Measurements from ENCODE around the gene PCDHB9. TPM values are rescaled to one million over a fixed set of nuclear protein-coding genes. Genes with fewer than 3 reads are reported as not detected.
"Not testable (repeated sequence)": the region's sequence is repeated elsewhere in the genome, so short reads cannot be mapped to it uniquely, and the experiment has no call there.

The PCDHB9 gene
- total RNA-seq, 1 experiment from 2014 or later: 5.6 TPM

DNA sequence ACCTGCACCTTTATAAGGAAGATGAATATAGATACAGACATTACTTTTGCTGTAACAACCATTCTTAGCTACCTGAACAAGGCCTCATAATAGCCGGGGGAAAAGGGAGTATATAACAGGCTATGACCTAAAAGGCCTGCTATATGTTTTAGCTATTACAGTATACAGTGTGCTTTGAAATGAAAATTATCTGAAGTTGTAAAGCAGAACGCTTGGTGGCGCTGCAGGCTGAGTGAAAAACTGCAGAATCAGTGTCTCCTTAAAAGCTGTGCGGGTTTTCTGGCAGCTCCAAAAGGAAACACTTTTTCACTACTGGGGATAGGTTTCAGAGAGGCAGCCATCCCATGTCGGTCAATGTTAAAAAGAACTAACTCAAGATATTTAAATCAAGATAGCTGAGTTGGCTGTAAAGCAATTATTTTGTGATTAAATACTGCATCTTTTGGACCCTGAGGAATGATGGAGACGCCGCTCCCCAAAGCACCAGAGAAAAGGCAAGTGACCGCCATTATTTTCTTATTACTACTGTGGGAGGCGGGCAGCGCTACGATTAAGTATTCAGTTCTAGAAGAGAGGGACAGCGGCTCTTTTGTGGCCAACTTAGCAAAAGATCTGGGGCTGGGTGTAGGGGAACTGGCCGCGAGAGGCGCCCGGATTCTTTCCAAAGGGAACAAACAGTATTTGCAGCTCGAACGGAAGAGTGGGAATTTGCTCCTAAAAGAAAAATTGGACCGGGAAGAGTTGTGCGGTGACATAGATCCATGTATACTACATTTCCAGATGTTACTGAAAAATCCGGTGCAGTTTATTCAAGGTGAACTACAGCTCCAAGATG lies 31.2 kb upstream of the PCDHB9 start:
- Histone ChIP-seq H3K4me1 (ENCODE audit: insufficient read depth, low read length, poor library complexity, severe bottlenecking) (no peaks in the 10 kb centered on the region), H3K9me3 (ENCODE audit: low read depth, low read length, poor library complexity, severe bottlenecking) (no peaks in the 10 kb centered on the region), H3K27me3 (replicated peaks; ENCODE audit: insufficient read depth, low read depth, low read length, poor library complexity) (no peaks in the 10 kb centered on the region), H3K36me3 (ENCODE audit: insufficient read depth, low read length, poor library complexity, severe bottlenecking) (no peaks in the 10 kb centered on the region), H3K4me3 (ENCODE audit: low read depth, low read length, poor library complexity, severe bottlenecking) (no peak overlapping the region), H3K27ac (ENCODE audit: low read depth, low read length, poor library complexity, severe bottlenecking) (no peak overlapping the region)
- CTCF ChIA-PET: interaction anchor here (1.0 to 1.3 kb wide), 3 partner anchors 27 to 408 kb away, joined by 3 to 8 read pairs (median 3); partner anchors contain the start of genes PCDHB16 and PCDHB2
- peak; percentile 65 for DNase-seq (ENCODE audit: low spot score)
- intact Hi-C loops (cut with micrococcal nuclease; ENCODE audit: unreplicated experiment): no loop called here
- no TSS peak for BruUV-seq (replicated peaks)
- POLR2A ChIA-PET (ENCODE audit: low non-redundant PET): no interaction called here
- TF ChIP-seq, protein P1, sequence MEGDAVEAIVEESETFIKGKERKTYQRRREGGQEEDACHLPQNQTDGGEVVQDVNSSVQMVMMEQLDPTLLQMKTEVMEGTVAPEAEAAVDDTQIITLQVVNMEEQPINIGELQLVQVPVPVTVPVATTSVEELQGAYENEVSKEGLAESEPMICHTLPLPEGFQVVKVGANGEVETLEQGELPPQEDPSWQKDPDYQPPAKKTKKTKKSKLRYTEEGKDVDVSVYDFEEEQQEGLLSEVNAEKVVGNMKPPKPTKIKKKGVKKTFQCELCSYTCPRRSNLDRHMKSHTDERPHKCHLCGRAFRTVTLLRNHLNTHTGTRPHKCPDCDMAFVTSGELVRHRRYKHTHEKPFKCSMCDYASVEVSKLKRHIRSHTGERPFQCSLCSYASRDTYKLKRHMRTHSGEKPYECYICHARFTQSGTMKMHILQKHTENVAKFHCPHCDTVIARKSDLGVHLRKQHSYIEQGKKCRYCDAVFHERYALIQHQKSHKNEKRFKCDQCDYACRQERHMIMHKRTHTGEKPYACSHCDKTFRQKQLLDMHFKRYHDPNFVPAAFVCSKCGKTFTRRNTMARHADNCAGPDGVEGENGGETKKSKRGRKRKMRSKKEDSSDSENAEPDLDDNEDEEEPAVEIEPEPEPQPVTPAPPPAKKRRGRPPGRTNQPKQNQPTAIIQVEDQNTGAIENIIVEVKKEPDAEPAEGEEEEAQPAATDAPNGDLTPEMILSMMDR (conservative IDR thresholded peaks at IDR 0.05; ENCODE audit: low read depth, low read length): peak; percentile 72
- TF ChIP-seq EZH2 (IDR thresholded peaks at IDR 0.05; ENCODE audit: borderline replicate concordance, low read depth, low read length, poor library complexity, severe bottlenecking): no peak

DNA sequence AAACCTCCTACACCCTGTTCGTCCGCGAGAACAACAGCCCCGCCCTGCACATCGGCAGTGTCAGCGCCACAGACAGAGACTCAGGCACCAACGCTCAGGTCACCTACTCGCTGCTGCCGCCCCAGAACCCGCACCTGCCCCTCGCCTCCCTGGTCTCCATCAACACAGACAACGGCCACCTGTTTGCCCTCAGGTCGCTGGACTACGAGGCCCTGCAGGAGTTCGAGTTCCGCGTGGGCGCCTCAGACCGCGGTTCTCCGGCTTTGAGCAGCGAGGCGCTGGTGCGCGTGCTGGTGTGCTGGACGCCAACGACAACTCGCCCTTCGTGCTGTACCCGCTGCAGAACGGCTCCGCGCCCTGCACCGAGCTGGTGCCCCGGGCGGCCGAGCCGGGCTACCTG lies 29.6 kb upstream of the PCDHB9 start:
- H3K36me3 ChIP-seq (ENCODE audit: insufficient read depth, low read length, poor library complexity, severe bottlenecking); intact Hi-C loops (cut with micrococcal nuclease; ENCODE audit: unreplicated experiment); POLR2A ChIA-PET (ENCODE audit: low non-redundant PET); H3K4me3 ChIP-seq (ENCODE audit: low read depth, low read length, poor library complexity, severe bottlenecking); H3K27ac ChIP-seq (ENCODE audit: low read depth, low read length, poor library complexity, severe bottlenecking); DNase-seq (ENCODE audit: low spot score); H3K9me3 ChIP-seq (ENCODE audit: low read depth, low read length, poor library complexity, severe bottlenecking); CTCF ChIA-PET; BruUV-seq (replicated peaks); H3K27me3 ChIP-seq (replicated peaks; ENCODE audit: insufficient read depth, low read depth, low read length, poor library complexity); H3K4me1 ChIP-seq (ENCODE audit: insufficient read depth, low read length, poor library complexity, severe bottlenecking): not testable (repeated sequence)

DNA sequence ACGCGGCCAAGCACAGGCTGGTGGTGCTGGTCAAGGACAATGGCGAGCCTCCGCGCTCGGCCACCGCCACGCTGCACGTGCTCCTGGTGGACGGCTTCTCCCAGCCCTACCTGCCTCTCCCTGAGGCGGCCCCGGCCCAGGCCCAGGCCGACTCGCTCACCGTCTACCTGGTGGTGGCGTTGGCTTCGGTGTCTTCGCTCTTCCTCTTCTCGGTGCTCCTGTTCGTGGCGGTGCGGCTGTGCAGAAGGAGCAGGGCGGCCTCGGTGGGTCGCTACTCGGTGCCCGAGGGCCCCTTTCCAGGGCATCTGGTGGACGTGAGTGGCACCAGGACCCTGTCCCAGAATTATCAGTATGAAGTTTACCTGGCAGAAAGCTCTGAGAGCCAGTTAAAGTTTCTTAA lies 29.1 kb upstream of the PCDHB9 start:
- H3K27ac ChIP-seq (ENCODE audit: low read depth, low read length, poor library complexity, severe bottlenecking); intact Hi-C loops (cut with micrococcal nuclease; ENCODE audit: unreplicated experiment); H3K4me3 ChIP-seq (ENCODE audit: low read depth, low read length, poor library complexity, severe bottlenecking); H3K4me1 ChIP-seq (ENCODE audit: insufficient read depth, low read length, poor library complexity, severe bottlenecking); BruUV-seq (replicated peaks); CTCF ChIA-PET; POLR2A ChIA-PET (ENCODE audit: low non-redundant PET); H3K27me3 ChIP-seq (replicated peaks; ENCODE audit: insufficient read depth, low read depth, low read length, poor library complexity); DNase-seq (ENCODE audit: low spot score); H3K9me3 ChIP-seq (ENCODE audit: low read depth, low read length, poor library complexity, severe bottlenecking); H3K36me3 ChIP-seq (ENCODE audit: insufficient read depth, low read length, poor library complexity, severe bottlenecking): not testable (repeated sequence)

DNA sequence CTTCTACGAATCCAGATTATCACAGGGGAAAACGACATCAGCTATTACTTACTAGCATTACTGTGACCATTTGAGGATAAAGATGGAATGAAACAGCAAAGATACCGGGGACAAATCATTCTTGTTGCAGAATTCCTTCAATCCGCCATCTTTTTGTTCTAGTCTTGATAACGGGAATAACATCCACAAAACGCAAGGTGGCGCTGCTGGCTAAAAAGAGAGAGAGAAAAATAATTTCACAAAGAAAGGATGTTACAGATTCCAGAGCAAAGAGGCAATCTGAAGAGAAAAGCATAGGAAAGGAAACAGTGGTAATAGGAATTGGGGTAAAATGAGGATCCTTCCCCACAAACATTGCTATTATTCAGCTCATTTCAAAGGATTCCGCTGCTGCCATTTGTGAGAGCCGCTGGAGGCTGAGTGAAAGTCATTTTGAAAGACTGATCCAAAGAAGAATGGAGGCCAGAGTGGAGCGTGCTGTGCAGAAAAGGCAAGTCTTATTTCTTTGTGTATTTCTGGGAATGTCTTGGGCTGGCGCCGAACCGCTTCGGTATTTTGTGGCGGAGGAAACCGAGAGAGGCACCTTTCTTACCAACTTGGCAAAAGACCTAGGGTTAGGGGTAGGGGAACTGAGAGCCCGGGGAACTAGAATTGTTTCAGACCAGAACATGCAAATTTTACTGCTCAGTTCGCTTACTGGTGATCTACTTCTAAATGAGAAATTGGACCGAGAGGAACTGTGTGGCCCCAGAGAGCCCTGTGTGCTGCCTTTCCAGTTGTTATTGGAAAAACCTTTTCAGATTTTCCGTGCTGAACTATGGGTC lies 14.4 kb upstream of the PCDHB9 start, which contains the start of gene PCDHB7:
Gene PCDHB7 (plus strand): TSS at position 264 of the 824 bp plus-strand sequence. CDS start 192 bp downstream, at position 456.
- peak; percentile 85 for DNase-seq (ENCODE audit: low spot score)
- Histone ChIP-seq H3K4me1 (ENCODE audit: insufficient read depth, low read length, poor library complexity, severe bottlenecking) (no peaks in the 10 kb centered on the region), H3K27ac (ENCODE audit: low read depth, low read length, poor library complexity, severe bottlenecking) (no peak within 1 kb of the TSS), H3K27me3 (replicated peaks; ENCODE audit: insufficient read depth, low read depth, low read length, poor library complexity) (no peaks in the 10 kb centered on the region), H3K9me3 (ENCODE audit: low read depth, low read length, poor library complexity, severe bottlenecking) (no peaks in the 10 kb centered on the region), H3K4me3 (ENCODE audit: low read depth, low read length, poor library complexity, severe bottlenecking) (peak within 1 kb of the TSS; percentile 16), H3K36me3 (ENCODE audit: insufficient read depth, low read length, poor library complexity, severe bottlenecking) (no peaks in the 10 kb centered on the region)
- TSS peak; percentile 43 for BruUV-seq (replicated peaks)
- intact Hi-C loops (cut with micrococcal nuclease; ENCODE audit: unreplicated experiment): no loop called here
- ChIA-PET CTCF (no interaction called here), POLR2A (ENCODE audit: low non-redundant PET) (no interaction called here)
- no peak for TF ChIP-seq EZH2 (IDR thresholded peaks at IDR 0.05; ENCODE audit: borderline replicate concordance, low read depth, low read length, poor library complexity, severe bottlenecking)
- TF ChIP-seq, protein P1 (conservative IDR thresholded peaks at IDR 0.05; ENCODE audit: low read depth, low read length): peak; percentile 83

DNA sequence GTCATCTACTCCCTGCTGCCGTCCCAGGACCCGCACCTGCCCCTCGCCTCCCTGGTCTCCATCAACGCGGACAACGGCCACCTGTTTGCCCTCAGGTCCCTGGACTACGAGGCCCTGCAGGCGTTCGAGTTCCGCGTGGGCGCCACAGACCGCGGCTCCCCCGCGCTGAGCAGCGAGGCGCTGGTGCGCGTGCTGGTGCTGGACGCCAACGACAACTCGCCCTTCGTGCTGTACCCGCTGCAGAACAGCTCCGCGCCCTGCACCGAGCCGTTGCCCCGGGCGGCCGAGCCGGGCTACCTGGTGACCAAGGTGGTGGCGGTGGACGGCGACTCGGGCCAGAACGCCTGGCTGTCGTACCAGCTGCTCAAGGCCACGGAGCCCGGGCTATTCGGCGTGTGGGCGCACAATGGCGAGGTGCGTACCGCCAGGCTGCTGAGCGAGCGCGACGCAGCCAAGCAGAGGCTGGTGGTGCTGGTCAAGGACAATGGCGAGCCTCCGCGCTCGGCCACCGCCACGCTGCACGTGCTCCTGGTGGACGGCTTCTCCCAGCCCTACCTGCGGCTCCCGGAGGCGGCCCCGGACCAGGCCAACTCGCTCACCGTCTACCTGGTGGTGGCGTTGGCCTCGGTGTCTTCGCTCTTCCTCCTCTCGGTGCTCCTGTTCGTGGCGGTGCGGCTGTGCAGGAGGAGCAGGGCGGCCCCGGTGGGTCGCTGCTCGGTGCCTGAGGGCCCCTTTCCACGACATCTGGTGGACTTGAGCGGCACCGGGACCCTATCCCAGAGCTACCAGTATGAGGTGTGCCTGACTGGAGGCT lies 12.5 kb upstream of the PCDHB9 start:
- BruUV-seq (replicated peaks); intact Hi-C loops (cut with micrococcal nuclease; ENCODE audit: unreplicated experiment); H3K36me3 ChIP-seq (ENCODE audit: insufficient read depth, low read length, poor library complexity, severe bottlenecking); POLR2A ChIA-PET (ENCODE audit: low non-redundant PET); H3K4me1 ChIP-seq (ENCODE audit: insufficient read depth, low read length, poor library complexity, severe bottlenecking); H3K27ac ChIP-seq (ENCODE audit: low read depth, low read length, poor library complexity, severe bottlenecking); DNase-seq (ENCODE audit: low spot score); H3K27me3 ChIP-seq (replicated peaks; ENCODE audit: insufficient read depth, low read depth, low read length, poor library complexity); H3K4me3 ChIP-seq (ENCODE audit: low read depth, low read length, poor library complexity, severe bottlenecking); CTCF ChIA-PET; H3K9me3 ChIP-seq (ENCODE audit: low read depth, low read length, poor library complexity, severe bottlenecking): not testable (repeated sequence)
